Suppressor macrophage treated with lipopolysaccharide for 4 hours (primary cell): ENCODE data around the gene RAF1.
"Not testable (repeated sequence)": the region's sequence is repeated elsewhere in the genome, so short reads cannot be mapped to it uniquely, and the experiment has no call there.

Experiments
- DNase-seq: peaks from one replicate; pipeline ENCODE4 v3.0.0-alpha.2; 2020

The RAF1 gene

GRCh38 chr3:12633108-12633507, 30.8 kb downstream of the RAF1 start:
- no peak for DNase-seq

- no peak for DNase-seq
These were observed 31.4 kb downstream of the RAF1 start for GRCh38 chr3:12632523-12632922.

GRCh38 chr3:12630843-12631242, 33.1 kb downstream of the RAF1 start:
- DNase-seq: not testable (repeated sequence)

GRCh38 chr3:12630292-12630691, 33.6 kb downstream of the RAF1 start:
- no peak for DNase-seq

GRCh38 chr3:12629560-12629959, 34.4 kb downstream of the RAF1 start:
- no peak for DNase-seq

- no peak for DNase-seq
These were observed 35.1 kb downstream of the RAF1 start for GRCh38 chr3:12628813-12629212.

- DNase-seq: no peak
These were observed 36.5 kb downstream of the RAF1 start for GRCh38 chr3:12627370-12627769.

- DNase-seq: not testable (repeated sequence)
These were observed 39.0 kb downstream of the RAF1 start for GRCh38 chr3:12624964-12625363.

GRCh38 chr3:12624056-12624455, 39.9 kb downstream of the RAF1 start:
- no peak for DNase-seq

- no peak for DNase-seq
These were observed 41.6 kb downstream of the RAF1 start for GRCh38 chr3:12622335-12622734.

- DNase-seq: no peak
These were observed 43.2 kb downstream of the RAF1 start for GRCh38 chr3:12620729-12621128.

- DNase-seq: no peak
These were observed 43.6 kb downstream of the RAF1 start for GRCh38 chr3:12620305-12620704.

- no peak for DNase-seq
These were observed 45.5 kb downstream of the RAF1 start for GRCh38 chr3:12618426-12618825.

GRCh38 chr3:12615266-12615665, 48.7 kb downstream of the RAF1 start:
- no peak for DNase-seq

- no peak for DNase-seq
These were observed 50.7 kb downstream of the RAF1 start for GRCh38 chr3:12613250-12613649.

- DNase-seq: no peak
These were observed 51.2 kb downstream of the RAF1 start for GRCh38 chr3:12612514-12613226.

GRCh38 chr3:12611117-12611516, 52.8 kb downstream of the RAF1 start:
- no peak for DNase-seq

- no peak for DNase-seq
These were observed 55.5 kb downstream of the RAF1 start for GRCh38 chr3:12608376-12608775.

- no peak for DNase-seq
These were observed 59.9 kb downstream of the RAF1 start for GRCh38 chr3:12603969-12604368.

GRCh38 chr3:12601072-12601471, 62.8 kb downstream of the RAF1 start:
- DNase-seq: no peak

GRCh38 chr3:12598890-12599289, 65.0 kb downstream of the RAF1 start:
- DNase-seq: no peak

- DNase-seq: no peak
These were observed 70.4 kb downstream of the RAF1 start for GRCh38 chr3:12593473-12593872.

GRCh38 chr3:12591997-12592715, 71.8 kb downstream of the RAF1 start:
- no peak for DNase-seq

- DNase-seq: no peak
These were observed 72.5 kb downstream of the RAF1 start for GRCh38 chr3:12591456-12591855.

- DNase-seq: peak; percentile 30
These were observed 73.8 kb downstream of the RAF1 start for GRCh38 chr3:12590096-12590495.
